Measurements from ENCODE around the gene CNTNAP5. TPM values are rescaled to one million over a fixed set of nuclear protein-coding genes. Genes with fewer than 3 reads are reported as not detected.

The CNTNAP5 gene
- total RNA-seq, 1 experiment from 2014 or later: 0.48 TPM

GRCh38 chr2:124571836-124572235 is 546.7 kb downstream of the CNTNAP5 start:
- Histone ChIP-seq H2BK12ac (ENCODE audit: insufficient read length, low read depth, low read length) (no peak overlapping the region), H2BK15ac (ENCODE audit: low read depth, low read length) (no peak overlapping the region), H4K20me1 (ENCODE audit: control insufficient read depth, insufficient read depth, insufficient read length) (no peaks in the 10 kb centered on the region), H2AK5ac (ENCODE audit: insufficient read length, low read length) (no peak overlapping the region), H3K27me3 (ENCODE audit: insufficient read depth, low read length) (no peaks in the 10 kb centered on the region), H3K9ac (ENCODE audit: extremely low read depth, insufficient read length, low read length) (no peak overlapping the region), H4K5ac (ENCODE audit: insufficient read length, low read depth, low read length) (no peak overlapping the region), H3K4me1 (ENCODE audit: insufficient read depth, low read length) (no peaks in the 10 kb centered on the region), H2AFZ (ENCODE audit: low read length) (no peak overlapping the region), H3K79me2 (ENCODE audit: insufficient read depth, low read length) (no peaks in the 10 kb centered on the region), H3K4ac (ENCODE audit: low read depth, low read length) (no peak overlapping the region), H3K23me2 (ENCODE audit: insufficient read length, low read depth, low read length, poor library complexity, severe bottlenecking) (no peaks in the 10 kb centered on the region), H3K27ac (ENCODE audit: insufficient read length, low read depth, low read length) (no peak overlapping the region), H3K56ac (ENCODE audit: insufficient read length, low read depth, low read length) (no peak overlapping the region), H4K8ac (replicated peaks; ENCODE audit: insufficient read length, low read depth, low read length) (no peak overlapping the region), H2BK20ac (ENCODE audit: low read depth, low read length, poor library complexity, severe bottlenecking) (no peak overlapping the region), H3K79me1 (ENCODE audit: insufficient read depth, low read depth, low read length, poor library complexity, severe bottlenecking) (no peaks in the 10 kb centered on the region), H3K9me3 (ENCODE audit: control insufficient read depth, low read depth, low read length) (no peaks in the 10 kb centered on the region), H3T11ph (ENCODE audit: low read length) (no peak overlapping the region), H4K91ac (ENCODE audit: insufficient read length, low read depth, low read length) (no peak overlapping the region), H3K14ac (ENCODE audit: insufficient read depth, low read length) (no peak overlapping the region), H3K23ac (ENCODE audit: insufficient read length, low read depth, low read length) (no peak overlapping the region), H3K4me2 (ENCODE audit: insufficient read depth, insufficient read length, low read length) (no peak overlapping the region), H2BK5ac (ENCODE audit: insufficient read length, low read length) (no peak overlapping the region), H3K18ac (ENCODE audit: insufficient read length, low read depth, low read length) (no peak overlapping the region), H2BK120ac (ENCODE audit: low read depth, low read length, poor library complexity, severe bottlenecking) (no peak overlapping the region)
- H3K4me1 Mint-ChIP-seq: no peaks in the 10 kb centered on the region
- no peaks in the 10 kb centered on the region for H3K9me3 Mint-ChIP-seq
- no peak for DNase-seq
- no peak overlapping the region for H3K4me3 Mint-ChIP-seq
- H3K27ac Mint-ChIP-seq: no peak overlapping the region
- TF ChIP-seq CTCF (conservative IDR thresholded peaks at IDR 0.05): no peak
- H3K27me3 Mint-ChIP-seq (ENCODE audit: low read depth): no peaks in the 10 kb centered on the region
- WGBS (ENCODE audit: extremely low coverage, insufficient read length, low lambda C conversion rate): no CpG with 5 or more reads among the region's 3 CpGs
- no peaks in the 10 kb centered on the region for H3K36me3 Mint-ChIP-seq (ENCODE audit: insufficient read depth in 1 of 3, low read depth in 3 of 3)
